Pons (tissue), 1 donor: ENCODE data around the gene ELN.
"Not testable (repeated sequence)": the region's sequence is repeated elsewhere in the genome, so short reads cannot be mapped to it uniquely, and the experiment has no call there.

ENCODE experiments used
- DNase-seq: peaks from one replicate; pipeline ENCODE4 v3.0.0-alpha.2; 2016; ENCODE audit warnings: low spot score

Gene ELN

DNA sequence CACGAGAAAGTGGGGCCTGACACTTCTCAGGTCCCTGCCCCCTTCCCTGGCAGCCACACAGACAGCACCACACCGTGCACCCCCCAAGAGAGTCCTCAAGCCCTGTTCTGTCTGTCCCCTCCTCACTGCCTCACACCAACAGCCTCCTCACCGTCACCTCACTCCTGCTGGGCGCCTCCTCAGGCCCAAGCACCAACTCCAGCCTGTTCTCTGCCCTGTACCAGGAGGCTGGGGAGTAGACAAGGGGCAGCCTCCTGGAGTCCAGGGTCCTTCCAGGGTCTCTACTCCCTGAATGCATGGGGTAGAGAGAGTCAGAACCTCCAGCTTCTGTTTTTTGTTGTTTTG, 26.9 kb upstream of the ELN start:
- no peak for DNase-seq

DNA sequence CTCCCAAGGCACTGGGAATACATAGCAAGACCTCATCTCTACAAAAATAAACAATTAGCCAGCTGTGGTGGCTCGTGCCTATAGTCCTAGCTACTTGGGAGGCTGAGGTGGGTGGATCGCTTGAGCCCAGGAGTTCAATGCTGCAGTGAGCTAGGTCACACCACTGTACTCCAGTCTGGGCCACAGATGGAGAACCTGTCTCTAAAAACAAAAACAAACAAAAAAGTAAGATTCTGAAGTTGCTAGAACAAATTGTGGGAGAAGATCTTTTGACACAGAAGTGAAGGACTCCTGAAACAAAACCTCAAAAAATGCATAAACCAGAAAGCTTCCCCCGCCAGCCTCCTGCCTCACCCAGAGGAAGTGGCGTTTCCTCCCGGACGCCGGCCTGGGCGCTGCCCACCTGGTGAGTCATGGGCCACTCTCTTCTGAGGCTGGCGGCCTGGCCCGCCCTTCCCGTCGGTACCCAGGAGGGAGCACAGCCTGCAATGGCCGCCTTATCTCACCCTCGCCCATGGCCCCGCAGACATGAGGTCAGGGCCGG, 25.4 kb upstream of the ELN start:
- DNase-seq, result no peak

DNA sequence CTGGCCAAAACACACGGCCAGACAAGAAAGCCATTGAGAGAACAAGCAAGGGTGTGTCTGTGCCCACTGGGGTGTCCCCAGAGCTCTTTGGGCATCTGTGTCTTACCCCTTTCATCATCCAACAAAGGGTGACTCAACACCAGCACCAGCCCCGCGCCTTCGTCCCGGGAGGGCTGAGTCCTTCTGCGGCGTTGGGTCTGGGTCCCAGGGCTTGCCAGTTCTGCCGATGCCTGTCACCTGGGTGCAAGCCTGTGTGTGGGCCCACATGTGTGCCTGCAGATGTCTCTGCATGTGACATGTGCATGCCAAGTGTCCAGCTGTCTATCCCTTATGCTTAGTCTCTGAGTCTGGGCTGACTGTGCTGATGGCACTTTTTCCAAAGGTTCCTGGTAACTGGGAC, 24.4 kb upstream of the ELN start:
- DNase-seq, result no peak

DNA sequence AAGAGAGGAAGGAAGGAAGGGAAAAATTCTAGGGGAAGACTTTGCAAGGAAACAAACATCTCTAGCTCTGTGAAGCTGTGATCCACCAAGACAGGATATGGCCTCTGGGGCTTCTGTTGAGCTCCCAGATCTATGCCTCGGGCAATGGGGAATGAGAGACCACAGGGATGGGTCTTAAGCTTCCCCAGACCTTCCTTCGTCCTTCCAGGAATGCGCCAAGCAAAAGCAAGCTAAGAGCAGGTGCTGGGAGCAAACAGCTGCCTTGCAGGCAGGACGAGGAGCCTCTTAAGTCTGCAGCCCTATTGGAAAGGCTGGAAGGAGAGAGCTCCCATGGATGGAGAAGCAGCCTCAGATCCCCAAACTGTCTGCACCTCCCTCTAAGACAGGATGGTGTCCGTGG, 21.9 kb upstream of the ELN start:
- no peak for DNase-seq

DNA sequence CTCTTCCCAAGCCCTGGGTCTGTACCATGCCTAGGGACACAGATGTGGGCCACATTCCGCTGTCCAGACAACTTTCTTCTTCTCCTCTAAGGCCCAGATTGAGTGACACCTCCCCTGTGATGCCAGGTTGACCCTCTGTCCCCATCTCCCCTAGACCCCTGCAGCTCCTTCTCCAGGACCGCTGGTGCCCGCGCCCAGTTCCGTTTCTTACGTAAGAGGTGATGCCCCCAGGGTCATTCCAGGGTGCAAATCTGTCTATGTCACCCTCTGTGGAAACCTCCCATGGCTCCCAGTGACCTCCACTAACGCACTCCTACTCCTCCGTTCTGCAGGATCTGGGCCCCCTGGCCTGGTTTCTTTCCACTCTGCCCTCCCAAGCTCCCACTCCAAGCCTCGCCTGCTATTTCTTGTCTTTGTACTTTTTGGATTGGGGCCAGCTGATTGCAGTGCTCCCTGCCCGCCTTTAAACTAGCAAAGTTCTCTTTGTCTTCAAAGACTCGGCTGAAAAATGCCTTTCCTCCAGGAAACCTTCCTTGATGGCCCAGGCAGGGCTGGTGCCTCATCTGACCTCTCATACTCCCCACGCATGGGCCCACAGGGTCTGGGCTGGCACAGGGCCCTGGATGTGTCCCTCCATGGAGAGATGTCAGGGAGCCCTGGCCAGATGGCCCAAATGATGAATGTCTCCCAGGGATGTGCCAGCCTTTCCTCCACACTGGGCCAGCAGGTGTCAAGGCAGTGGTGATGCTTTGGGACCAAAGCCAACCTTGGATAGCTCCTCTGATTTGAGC, 21.3 kb upstream of the ELN start:
- no peak for DNase-seq

DNA sequence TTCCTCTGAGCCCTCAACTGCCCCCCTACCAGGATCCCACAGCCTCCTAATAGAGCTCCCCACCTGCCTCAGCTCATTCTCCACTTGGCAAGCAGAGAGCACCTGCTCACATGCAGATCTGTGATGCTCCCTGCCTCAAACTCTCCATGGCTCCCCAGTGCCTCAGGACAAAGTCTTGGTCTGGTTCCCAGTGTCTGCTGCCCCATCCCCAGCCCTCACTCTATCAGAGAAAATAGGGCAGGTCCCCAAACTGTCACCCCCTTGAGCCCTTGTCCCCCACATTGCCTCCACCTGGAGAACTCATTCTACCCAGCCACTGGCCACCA, 20.8 kb upstream of the ELN start:
- DNase-seq, result no peak

DNA sequence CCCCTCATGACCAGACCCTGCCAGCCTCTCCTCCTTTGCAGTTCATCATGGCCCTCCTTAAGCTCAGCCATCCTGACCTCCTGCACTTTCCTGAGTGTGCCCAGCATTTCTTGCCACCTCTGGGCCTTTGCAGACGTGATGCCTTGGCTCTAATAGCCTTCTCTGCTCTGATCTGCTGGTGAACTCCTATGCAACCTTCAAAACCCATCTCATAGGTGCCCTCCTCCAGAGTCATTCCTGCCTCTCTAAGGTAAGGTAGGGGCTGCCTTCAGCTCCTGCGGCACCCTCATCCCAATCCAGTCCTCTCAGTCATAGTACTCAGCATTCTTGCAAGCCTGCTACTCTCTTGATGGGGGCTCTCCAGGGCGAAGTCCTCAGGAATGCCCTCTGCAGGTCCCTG, 19.3 kb upstream of the ELN start:
- no peak for DNase-seq

DNA sequence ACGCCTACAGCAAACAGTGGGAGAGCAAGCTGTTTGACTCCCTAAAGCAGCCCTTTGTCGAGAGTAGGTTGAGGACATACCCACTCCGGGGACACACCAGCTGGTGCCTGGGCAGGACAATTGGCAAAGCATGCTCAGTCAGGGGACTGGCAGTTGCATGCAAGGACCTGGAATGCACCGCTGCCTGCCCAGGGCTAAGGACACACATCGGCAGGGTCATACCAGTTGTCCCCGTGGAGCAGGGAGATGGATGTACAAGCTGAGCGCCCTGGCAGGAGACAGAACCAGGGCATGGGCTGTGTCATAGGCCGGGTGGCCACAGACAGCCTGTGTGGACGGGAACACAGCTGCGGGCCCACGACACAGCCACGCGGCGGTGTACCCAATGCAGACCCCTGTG, 18.3 kb upstream of the ELN start:
- DNase-seq, result no peak

DNA sequence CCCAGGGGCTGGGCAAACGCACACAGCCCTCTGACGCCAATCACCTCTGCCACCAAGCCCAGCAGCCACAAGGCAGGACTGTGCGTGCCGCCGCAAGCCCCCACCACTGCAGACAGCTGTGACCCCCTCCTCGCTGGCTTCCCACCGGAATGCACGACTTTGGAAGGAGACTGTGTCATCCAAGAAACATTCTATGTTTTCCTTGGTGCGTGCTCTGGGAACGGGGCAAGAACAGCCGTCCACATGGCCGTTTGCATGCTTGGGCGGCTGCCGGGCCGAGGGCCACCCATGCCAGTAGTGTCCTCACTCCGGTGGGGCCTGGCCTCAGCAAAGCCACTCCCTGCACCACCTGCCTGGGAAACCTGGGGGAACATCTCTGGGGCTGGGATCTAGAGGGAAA, 17.6 kb upstream of the ELN start:
- DNase-seq, result no peak

DNA sequence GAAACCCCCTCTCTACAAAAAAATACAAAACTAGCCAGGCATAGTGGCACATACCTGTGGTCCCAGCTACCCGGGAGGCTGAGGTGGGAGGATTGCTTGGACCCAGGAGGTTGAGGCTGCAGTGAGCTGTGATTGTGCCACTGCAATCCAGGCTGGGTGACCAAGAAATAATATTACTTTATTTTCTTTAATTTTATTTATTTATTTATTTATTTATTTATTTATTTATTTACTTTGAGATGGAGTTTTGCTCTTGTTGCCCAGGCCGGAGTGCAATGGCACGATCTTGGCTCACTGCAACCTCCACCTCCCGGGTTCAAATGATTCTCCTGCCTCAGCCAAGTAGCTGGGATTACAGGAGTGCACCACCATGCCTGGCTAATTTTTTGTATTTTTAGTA, 16.6 kb upstream of the ELN start:
- DNase-seq, result not testable (repeated sequence)

DNA sequence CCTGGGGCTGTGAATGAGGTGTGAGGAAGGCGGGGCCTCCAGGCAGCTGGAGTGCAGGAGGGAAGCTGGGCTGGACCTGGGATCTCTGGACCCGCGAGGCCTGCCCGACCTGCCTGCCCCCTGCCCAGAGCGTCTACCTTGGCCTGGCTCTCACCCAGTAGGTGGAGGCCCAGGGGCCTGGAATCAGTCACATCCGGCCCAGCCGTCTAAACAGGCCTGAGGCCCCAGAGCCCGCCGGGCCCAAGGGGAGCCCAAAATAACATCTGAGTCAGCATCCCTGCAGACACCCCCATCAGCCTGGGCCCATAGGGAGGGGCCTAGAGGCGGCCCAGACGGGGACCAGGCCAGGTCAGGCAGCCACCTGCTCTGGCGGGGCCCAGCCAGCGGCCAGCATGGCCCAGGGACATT, 15.1 kb upstream of the ELN start:
- no peak for DNase-seq

DNA sequence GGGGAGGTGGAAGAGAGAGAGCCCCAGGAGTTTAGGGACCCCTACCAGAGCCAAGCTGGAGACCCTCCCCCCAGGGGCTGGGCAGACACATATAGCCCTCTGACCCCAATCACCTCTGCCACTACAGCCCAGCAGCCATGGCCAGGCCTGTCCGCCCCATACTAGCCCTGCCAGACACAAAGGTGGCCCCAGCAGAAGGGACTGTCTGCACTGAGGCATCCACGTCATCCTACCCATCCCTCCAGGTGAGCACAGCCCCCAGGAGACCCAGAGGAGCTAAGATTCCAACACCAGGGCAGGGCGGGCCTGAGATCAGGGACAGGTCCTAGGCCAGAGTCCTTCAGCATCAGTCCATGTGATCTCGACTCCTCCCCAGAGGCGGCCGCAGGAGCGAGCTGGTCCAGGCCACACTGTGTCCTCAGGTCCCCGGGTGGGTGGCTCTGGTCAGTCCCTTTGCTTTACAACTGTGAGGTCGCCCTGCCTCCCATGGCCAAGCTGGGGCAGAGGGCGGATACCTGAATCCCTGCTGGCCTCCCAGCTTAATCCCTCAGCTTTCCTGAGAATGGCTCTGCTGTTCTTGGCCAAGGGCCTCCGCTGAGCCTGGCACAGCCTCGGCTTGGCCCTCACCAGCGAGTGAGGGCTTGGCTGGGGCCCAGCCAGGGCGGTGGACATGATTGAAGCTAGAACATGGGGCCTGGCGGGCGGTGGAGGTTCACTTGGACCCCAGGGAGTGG, 14.3 kb upstream of the ELN start:
- peak; percentile 68 for DNase-seq

DNA sequence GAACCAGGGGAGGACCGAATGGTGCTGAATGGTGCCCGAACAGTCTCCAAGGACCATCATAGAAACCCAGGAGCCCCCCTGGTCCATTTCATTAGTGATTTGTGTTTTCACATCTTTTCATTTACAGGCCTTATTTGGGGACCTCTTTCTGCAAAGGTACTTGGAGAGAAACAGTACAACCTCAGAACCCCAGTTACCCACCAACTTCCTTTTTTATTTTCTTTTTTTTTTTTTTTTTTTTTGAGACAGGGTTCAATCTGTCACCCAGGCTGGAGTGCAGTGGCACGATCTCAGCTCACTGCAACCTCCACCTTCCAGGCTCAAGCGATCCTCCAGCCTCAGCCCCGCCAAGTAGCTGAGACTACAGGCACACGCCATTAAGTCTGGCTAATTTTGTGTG, 13.0 kb upstream of the ELN start:
- no peak for DNase-seq

DNA sequence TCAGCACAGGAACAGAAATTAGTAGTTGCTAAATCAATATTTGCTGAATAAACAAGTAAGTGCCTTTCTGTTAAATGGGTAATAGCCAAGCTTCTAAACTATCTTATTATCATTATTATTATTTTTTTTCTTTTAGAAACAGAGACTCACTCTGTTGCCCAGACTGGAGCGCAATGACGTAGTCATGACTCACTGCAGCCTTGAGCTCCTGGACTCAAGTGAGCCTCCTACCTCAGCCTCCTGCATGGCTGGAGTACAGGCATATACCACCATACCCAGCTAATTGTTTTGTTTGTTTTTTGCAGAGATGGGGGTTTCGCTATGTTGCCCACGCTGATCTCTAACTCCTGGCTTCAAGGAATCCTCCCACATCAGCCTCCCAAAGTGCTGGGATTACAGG, 12.3 kb upstream of the ELN start:
- DNase-seq, result no peak

DNA sequence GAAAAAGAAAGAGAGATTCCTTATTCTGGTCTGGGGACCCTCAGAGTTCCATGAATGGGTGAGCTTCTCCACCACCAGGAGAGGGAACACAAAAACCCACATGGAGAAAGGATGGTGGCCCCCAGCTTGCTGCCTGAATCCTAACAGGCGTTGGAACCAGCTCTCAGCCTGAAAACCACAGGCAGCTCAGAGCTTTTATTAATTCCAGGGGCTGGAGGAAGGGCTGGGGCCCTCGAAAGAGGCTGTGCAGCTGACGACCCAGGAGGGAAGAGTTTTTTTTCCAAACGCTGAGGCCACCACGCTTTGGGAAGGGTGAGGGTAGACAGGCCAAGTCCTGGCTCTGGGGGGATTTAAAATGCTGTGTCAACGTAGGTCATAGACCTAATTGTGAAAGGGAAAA, 10.8 kb upstream of the ELN start:
- DNase-seq, result no peak

DNA sequence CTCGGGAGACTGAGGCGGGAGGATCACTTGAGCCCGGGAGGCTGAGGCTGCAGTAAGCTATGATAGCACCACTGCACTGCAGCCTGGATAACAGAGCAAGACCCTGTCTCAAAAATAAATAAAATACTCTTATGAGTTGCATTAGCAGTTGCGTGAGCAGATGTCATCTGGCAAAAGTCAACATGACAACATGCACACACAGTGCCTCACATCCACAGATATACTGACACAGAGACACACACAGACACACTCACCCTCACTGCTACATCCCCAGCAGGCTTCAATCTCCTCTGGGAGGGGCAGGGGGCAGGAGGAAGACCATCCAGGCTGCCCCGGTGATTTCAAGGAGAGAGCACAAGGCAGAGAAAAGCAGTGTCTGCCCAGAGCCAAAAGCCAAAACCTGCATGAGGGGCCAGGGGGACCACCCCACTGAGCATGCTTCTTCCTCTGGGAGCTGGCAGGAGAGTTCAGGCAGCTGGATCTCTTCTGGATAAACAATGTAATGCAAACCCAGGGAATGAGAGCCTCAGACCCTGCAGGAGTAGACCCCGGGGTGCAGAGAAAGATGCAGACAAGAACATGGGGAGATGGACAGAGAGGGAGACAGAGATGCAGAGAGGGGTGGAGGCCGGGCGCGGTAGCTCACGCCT, 9.6 kb upstream of the ELN start:
- DNase-seq, result no peak

DNA sequence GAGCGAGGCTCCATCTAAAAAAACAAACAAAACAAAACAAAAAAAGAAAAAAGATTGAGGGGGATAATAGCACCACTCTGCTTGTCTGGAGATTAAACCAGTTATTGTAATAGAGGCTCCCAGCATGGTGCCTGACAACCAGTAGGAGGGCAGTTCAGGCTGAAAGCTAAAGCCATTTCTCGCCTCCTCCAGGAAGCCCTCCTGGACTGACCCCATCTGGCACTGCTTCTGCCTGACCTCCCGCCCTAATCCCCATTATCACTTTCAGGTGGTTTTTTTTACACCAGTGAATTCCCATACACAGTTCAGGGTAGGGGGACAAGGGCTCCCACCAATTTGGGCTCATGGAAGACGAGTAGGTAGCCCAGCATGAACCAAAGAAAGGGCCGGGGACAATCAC, 8.8 kb upstream of the ELN start:
- DNase-seq, result no peak

DNA sequence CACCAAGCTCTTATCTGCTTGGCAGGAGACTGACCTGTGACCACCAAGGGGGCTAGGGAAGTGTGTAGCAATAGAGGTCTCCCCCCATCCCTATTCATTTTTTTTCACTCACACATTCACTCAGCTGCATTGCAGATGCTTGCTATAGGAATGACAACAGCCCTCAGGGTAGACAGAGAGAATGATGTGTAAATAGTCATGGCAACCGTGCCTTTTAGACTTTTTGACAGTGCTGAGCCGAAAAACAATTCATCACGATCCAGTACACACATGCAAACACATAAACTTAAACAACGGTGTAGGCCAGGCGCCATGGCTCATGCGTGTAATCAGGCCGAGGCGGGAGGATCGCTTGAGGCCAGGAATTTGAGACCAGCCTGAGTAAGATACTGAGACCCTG, 7.6 kb upstream of the ELN start:
- no peak for DNase-seq

DNA sequence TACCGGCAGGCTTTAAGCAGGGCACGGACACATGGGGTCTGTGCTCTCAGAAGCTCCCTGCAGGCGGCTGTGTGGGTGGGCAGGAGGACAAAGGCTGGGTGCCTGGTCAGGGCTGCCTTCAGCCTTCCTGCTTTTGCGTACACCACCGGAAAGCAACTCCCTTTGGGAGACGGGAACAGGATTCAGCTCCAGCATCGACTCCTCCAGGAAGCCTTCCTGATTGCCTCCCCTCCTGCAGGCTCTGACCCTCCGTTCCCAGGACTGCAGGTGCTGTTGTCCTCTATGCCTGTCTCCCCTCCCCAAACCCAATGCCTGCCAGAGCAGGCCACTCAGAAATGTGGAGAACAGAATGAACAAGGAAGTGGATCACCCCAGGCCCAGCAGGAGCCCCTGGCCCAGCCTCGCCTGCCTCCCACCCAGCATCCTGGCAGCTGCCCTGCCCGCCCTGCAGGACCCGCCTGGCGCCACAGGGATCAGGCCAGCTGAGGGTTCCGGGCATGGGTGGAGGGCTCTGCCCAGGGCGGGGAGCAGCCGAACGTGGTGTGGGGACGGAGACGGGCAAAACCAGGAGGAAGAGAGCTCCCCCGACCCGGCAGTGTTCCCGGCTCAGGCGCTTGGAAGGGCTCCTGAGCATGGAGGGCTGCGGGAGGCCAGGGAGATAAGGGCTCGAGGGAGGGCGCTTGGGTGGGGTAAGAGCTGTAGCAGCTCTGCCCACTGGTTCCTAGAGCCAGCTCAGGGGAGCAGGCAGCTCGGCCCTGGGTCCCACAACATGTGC, 6.2 kb upstream of the ELN start:
- DNase-seq, result no peak

DNA sequence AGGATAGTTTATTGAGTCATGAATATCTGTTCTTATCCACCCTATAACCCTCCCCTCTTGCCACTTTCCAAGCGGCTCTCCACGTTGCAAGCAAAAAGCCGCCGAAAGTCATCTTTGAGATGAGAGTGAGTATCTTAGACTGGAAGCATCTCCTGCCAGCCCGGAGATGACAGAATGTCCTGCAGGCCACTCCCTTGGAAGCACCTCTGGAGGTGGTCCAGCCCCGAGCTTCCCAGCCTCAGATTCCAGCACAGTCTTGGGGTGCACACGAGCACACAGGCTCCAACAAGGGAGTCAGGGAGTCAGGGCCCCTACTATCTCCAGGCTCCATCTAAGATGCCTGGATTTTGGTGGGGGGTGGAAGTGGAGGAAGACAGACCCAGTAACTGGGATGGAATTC, 5.5 kb upstream of the ELN start:
- no peak for DNase-seq

DNA sequence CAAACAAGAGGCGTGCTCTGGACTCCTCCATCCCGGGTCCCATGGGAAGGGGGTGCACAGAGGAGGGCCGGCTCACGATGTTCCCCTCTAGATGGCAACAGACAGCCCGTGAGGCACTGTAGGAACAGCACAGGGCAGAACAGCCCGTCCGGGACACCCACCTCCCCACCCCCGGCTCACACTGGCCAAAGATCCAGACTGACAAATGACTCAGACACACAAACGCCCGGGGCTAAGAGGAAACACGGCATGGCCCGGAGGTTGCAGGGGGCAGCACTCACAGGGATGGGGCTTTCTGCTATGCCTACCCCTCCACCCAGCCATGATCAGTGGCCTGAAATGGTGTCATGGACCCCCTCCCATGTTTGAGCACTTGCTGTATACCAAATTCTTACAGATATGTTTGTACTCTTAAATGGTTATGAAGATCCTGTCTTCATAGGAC, 4.9 kb upstream of the ELN start:
- no peak for DNase-seq

DNA sequence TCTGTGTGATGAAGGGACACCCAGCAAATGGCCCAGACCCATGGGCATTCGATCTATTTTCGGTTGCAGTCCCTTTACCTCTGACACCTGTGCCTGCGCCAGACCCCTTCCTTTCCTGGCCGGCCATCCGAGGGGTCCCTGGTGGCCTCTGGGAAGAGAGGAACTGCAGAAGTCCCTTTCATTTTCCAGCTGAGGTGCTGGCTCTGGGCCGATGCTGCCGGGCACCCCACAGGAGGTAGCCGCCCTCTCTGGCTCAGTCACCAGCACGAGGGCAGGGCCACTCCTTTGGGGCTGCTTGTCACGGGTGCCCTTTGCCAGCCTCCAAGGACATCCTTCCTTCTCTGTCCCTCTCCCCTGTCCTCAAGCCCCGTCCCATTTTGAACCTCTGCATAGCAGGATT, 4.2 kb upstream of the ELN start:
- no peak for DNase-seq

DNA sequence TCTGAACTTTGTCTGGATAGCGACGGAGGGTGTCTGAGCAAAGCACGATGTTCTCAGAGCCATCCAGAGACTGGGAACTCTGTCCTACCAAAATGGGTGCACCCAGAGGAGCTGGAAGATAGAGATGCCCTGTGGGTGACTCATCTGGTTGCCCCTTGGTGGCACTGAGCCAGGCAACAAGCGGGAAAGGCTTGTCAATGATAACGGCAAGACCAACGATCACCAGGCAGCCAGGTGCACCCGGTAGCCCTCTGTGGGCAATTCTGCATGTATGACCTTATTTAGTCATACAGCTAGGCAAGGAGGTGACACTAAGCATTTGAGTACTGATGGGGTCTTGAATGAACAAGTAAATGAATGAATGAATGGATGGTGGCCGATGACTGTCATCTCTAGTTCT, 2.8 kb upstream of the ELN start:
- DNase-seq, result no peak
